SJSA1 (cell line): ENCODE results near the gene SLC12A9. TPM values are rescaled to one million over a fixed set of nuclear protein-coding genes. Genes with fewer than 3 reads are reported as not detected.

ENCODE experiments used
- DNase-seq, 2 experiments: peaks; one replicate each; pipeline ENCODE4 v3.0.0-alpha.2; 2015 to 2020; ENCODE audit warnings: low spot score in 2 of 2, low read depth in 1 of 2
- H3K27ac ChIP-seq: fragments of 250-450 bp; sonication (Bioruptor Pico); 2 replicates; pipeline ENCODE4 v1.5.1; 2020; ENCODE audit warnings: mild to moderate bottlenecking, moderate library complexity
- H3K27me3 ChIP-seq: fragments of 250-450 bp; sonication (Bioruptor Pico); replicated peaks from 2 replicates; pipeline ENCODE4 v1.5.1; 2020; ENCODE audit warnings: mild to moderate bottlenecking, moderate library complexity
- H3K36me3 ChIP-seq: fragments of 250-450 bp; sonication (Bioruptor Pico); 2 replicates; pipeline ENCODE4 v1.5.1; 2020; ENCODE audit warnings: mild to moderate bottlenecking
- H3K4me1 ChIP-seq: fragments of 250-450 bp; sonication (Bioruptor Pico); replicated peaks from 2 replicates; pipeline ENCODE4 v1.6.1; 2021; ENCODE audit warnings: mild to moderate bottlenecking
- H3K4me3 ChIP-seq: fragments of 250-450 bp; sonication (Bioruptor Pico); 2 replicates; pipeline ENCODE4 v1.5.1; 2020; ENCODE audit warnings: mild to moderate bottlenecking
- H3K9me3 ChIP-seq: fragments of 250-450 bp; sonication (Bioruptor Pico); replicated peaks from 2 replicates; pipeline ENCODE4 v1.5.1; 2020; ENCODE audit warnings: mild to moderate bottlenecking
- total RNA-seq: library from RNA; depleted of rRNA; stranded (reverse); fragments of >200 nt; shearing (Covaris generic); gene quantifications from 2 replicates; pipeline ENCODE4 v1.2.3, GENCODE V29; 2014

Gene SLC12A9
- total RNA-seq, 1 experiment from 2014 or later: 15.2 TPM

DNA sequence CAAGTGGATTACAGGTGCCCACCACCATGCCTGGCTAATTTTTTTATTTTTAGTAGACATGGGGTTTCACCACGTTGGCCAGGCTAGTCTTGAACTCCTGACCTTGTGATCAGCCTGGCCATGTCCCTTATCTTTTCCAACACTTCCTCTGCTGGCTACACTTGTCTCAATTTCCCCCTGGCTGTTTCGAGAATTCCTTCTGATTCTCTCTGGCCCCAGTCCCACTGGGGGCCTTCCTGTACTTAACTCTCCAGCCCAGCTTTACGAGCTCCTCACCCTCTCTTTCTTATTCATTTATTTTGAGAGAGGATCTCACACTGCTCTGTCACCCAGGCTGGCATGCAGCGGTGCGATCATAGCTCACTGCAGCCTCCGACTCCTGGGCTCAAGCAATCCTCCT is 33.7 kb upstream of the SLC12A9 start:
- Histone ChIP-seq H3K4me1 (no peaks in the 10 kb centered on the region), H3K36me3 (peaks cover 67% of the 10 kb centered on the region), H3K4me3 (no peak overlapping the region), H3K9me3 (no peaks in the 10 kb centered on the region), H3K27me3 (no peaks in the 10 kb centered on the region), H3K27ac (no peak overlapping the region)
- DNase-seq: no peak

GRCh38 chr7:100819586-100819985 is 32.9 kb upstream of the SLC12A9 start:
- Histone ChIP-seq H3K27ac (no peak overlapping the region), H3K4me1 (no peaks in the 10 kb centered on the region), H3K36me3 (peaks cover 67% of the 10 kb centered on the region), H3K9me3 (no peaks in the 10 kb centered on the region), H3K27me3 (no peaks in the 10 kb centered on the region), H3K4me3 (no peak overlapping the region)
- DNase-seq: no peak

GRCh38 chr7:100822236-100823139 is 30.0 kb upstream of the SLC12A9 start:
- Histone ChIP-seq H3K27me3 (no peaks in the 10 kb centered on the region), H3K4me1 (peaks cover 23% of the 10 kb centered on the region), H3K27ac (no peak overlapping the region), H3K36me3 (peaks cover 63% of the 10 kb centered on the region), H3K9me3 (no peaks in the 10 kb centered on the region), H3K4me3 (no peak overlapping the region)
- DNase-seq: no peak

DNA sequence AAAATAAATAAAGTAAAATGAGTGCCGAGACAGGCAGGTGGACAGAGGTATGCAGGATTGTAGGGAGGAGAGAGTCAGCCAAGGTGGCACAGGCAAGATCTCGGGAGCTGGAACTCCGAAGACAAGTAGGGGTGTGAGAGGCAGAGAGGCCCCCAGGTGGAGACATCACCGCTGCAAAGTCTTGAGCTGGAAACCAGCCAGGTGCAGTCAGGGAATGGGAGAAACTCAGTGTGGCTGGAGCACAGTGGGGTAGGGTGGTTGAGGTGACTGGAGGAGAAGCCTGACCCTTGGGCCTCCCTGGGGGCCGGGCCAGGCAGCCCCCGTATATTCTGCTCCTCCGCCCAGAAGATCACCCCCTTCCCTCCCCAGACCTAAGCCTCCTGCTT is 29.4 kb upstream of the SLC12A9 start:
- Histone ChIP-seq H3K9me3 (no peaks in the 10 kb centered on the region), H3K4me1 (peaks cover 29% of the 10 kb centered on the region), H3K27me3 (no peaks in the 10 kb centered on the region), H3K27ac (no peak overlapping the region), H3K36me3 (peaks cover 63% of the 10 kb centered on the region), H3K4me3 (no peak overlapping the region)
- no peak for DNase-seq

DNA sequence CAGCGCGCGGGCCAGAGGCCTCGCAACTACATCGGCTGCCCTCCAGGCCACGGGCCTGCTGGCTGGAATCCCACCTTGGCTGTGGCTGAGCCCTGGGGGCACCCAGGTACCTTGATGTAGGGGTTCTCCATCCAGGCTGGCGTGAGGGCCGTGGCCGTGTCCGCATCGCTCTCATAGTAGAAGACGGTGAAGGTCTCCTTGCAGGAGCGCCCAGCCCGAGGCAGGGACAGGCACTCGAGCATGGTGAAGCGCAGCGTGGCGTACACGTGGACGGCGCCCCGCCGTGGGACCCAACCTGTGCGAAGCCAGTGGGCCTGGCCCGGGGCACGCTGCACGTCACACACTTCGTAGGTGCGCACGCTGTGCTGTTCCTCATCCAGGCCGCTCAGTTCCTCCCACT is 29.0 kb upstream of the SLC12A9 start:
- Histone ChIP-seq H3K4me3 (no peak overlapping the region), H3K36me3 (peaks cover 62% of the 10 kb centered on the region), H3K27me3 (no peaks in the 10 kb centered on the region), H3K4me1 (peaks cover 31% of the 10 kb centered on the region), H3K9me3 (no peaks in the 10 kb centered on the region), H3K27ac (no peak overlapping the region)
- DNase-seq: no peak

DNA sequence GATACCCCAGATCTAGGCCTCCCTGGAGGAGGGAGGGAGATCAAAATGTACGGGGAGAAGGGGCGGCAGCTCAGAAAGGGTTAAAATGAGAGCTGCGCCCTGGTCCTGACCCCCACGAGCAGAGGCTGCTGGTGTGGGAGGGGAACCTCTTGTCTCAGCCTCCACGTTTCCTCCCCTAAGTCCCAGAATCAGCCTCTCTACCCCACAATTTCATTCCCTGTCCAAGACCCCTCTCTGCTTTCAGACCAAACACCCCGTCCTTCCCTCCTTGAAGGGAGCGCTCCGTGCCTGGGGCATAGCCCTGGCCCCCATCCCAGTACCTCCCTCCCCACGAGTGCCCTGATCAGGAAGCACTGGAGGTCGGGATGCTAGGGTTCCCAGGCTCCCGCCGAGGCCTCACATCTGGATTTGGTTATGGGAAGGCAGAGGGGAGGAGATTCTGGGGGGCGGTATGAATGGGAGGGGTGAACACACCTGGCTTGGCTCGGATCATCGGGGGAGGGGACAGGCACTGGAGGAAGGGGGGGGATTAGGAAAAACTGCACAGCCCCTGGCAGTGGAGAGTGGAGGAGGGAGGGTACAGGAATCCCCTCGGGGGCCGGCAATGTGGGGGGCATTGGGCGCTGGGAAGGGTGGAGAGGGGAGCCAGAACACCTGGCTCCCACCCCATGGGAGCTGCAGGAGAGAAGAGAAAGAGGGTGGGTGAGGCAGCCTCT is 27.9 kb upstream of the SLC12A9 start:
- H3K4me3 ChIP-seq: no peak overlapping the region

GRCh38 chr7:100825215-100825671 is 27.3 kb upstream of the SLC12A9 start:
- H3K9me3 ChIP-seq: no peaks in the 10 kb centered on the region
- H3K27me3 ChIP-seq: no peaks in the 10 kb centered on the region
- H3K4me1 ChIP-seq: peaks cover 31% of the 10 kb centered on the region
- no peak overlapping the region for H3K4me3 ChIP-seq
- H3K27ac ChIP-seq: no peak overlapping the region
- no peak for DNase-seq
- H3K36me3 ChIP-seq: peaks cover 46% of the 10 kb centered on the region

More for the DNA sequence above, 27.9 kb upstream of the SLC12A9 start:
- H3K36me3 ChIP-seq: peaks cover 51% of the 10 kb centered on the region
- no peaks in the 10 kb centered on the region for H3K9me3 ChIP-seq
- peaks cover 31% of the 10 kb centered on the region for H3K4me1 ChIP-seq
- DNase-seq: no peak
- H3K27me3 ChIP-seq: no peaks in the 10 kb centered on the region
- H3K27ac ChIP-seq: no peak overlapping the region

DNA sequence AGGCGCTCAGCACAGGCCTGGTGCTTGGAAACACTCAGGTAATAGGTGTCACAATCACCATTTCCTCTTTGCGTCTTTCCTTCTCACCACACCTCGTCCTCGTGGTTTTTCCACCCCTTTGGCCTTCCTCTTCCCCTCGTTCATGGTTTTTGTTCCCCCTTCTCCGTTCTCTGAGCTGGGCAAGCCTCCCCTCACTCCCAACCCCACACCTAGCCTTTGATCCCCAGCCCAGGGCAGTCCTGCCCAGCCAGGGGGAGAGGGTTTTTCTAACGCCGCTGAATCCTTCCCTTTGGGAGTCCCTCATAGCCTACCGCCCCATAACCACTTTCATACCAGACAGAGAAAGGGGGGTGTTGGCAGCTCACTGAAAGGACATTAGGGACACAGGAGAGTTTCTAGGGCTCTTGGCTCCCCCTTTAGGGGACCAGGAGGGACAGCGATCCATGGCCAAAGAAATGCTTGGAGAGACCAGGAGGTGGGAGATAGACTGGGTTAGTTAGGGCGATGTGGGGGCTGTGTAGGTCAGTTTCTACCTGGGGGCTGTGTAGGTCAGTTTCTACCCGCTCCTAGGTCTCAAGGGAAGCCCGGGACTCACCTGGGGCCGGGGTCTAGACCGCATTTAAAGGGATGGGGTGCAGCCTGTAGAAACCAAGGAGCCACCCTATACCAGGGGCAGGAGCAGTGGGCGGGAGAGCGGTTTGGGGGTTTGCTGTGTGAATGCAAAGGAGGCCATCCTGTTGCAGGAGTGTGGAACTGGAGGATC is 26.6 kb upstream of the SLC12A9 start:
- Histone ChIP-seq H3K4me1 (peaks cover 31% of the 10 kb centered on the region), H3K27ac (no peak overlapping the region), H3K4me3 (peak overlapping the region; percentile 85), H3K9me3 (no peaks in the 10 kb centered on the region), H3K36me3 (peaks cover 40% of the 10 kb centered on the region), H3K27me3 (no peaks in the 10 kb centered on the region)
- peak in 1 of 2 experiments; percentile 29 for DNase-seq

GRCh38 chr7:100826514-100827329 is 25.8 kb upstream of the SLC12A9 start:
- Histone ChIP-seq H3K27ac (no peak overlapping the region; the same call in 1 of the 2 replicates), H3K4me1 (peaks cover 31% of the 10 kb centered on the region), H3K36me3 (peaks cover 37% of the 10 kb centered on the region), H3K4me3 (peak overlapping the region; percentile 85), H3K9me3 (no peaks in the 10 kb centered on the region), H3K27me3 (no peaks in the 10 kb centered on the region)
- DNase-seq: peak in 1 of 2 experiments; percentile 43

DNA sequence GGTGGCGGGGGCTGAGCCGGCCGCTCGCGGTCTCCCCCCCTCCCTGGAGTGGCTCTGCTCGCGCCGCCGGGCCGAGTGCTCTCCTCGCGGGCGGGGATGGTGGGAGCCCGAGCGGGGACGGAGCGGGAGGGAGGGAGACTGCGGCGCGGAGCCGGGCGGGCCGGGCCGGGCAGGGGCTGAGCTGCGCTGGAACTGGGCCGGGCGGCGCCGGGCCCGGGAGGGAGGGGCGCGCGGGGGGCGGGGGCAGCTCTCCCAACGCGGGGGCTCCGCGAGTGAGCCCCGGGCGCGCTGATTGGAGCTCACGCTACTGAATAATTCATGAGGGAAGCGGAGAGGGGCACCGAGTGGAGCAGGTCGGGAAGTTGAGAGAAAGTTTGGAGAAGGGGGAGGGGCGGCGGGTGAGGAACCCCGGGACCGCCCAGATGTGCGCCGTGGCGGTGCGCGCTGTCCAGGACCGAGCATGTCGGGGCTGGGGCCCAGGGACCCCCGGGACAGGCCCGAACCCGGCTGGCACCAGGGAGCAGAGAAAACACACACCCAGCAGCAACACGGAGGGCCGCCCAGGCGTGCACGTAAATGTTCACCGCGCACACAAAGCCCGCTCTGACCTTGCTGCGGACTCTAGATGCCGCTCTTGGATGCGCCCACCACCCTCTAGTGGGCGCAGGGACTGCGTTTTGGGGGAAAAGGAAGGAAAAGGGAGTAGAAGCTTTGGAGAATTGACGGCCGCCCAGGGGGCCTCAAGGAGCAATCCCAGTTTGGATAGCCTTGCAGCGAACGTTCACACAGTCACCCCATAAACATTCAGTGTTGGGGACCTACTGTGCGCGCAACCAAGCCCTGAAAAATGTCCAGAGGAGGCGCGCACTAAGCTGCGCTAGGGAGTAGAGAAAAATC is 24.9 kb upstream of the SLC12A9 start, which contains the start of gene EPHB4:
EPHB4 (minus strand) TSS at position 194 of the 897 bp plus-strand sequence. CDS start 493 bp downstream, outside the sequence.
- H3K4me3 ChIP-seq: peak within 1 kb of the TSS; percentile 85
- H3K27ac ChIP-seq: no peak within 1 kb of the TSS; the same call in none of the 2 replicates
- H3K9me3 ChIP-seq: no peaks in the 10 kb centered on the region
- peaks cover 29% of the 10 kb centered on the region for H3K36me3 ChIP-seq
- peaks cover 31% of the 10 kb centered on the region for H3K4me1 ChIP-seq
- H3K27me3 ChIP-seq: no peaks in the 10 kb centered on the region
- peak; percentile 88 to 91 for DNase-seq

- DNase-seq: no peak
- Histone ChIP-seq H3K4me3 (no peak overlapping the region), H3K4me1 (peaks cover 31% of the 10 kb centered on the region), H3K9me3 (no peaks in the 10 kb centered on the region), H3K27me3 (no peaks in the 10 kb centered on the region), H3K36me3 (peaks cover 13% of the 10 kb centered on the region), H3K27ac (no peak overlapping the region)
Observed at GRCh38 chr7:100829150-100829716, 23.3 kb upstream of the SLC12A9 start.

- Histone ChIP-seq H3K27me3 (no peaks in the 10 kb centered on the region), H3K9me3 (no peaks in the 10 kb centered on the region), H3K4me1 (peaks cover 26% of the 10 kb centered on the region), H3K27ac (no peak overlapping the region), H3K4me3 (no peak overlapping the region), H3K36me3 (0 out of 2 replicates have a peak, but pooled peaks cover 5% of the 10 kb centered on the region)
- DNase-seq: no peak
Observed at GRCh38 chr7:100830396-100830795, 22.1 kb upstream of the SLC12A9 start.
